GM12878 (cell line): ENCODE measurements around the gene VWA8. TPM values are rescaled to one million over a fixed set of nuclear protein-coding genes. Genes with fewer than 3 reads are reported as not detected.

Experiments
- ATAC-seq: fragments of 200-7000 bp; cut with Tn5 transposase; 3 replicates; pipeline ENCODE4 v1.9.1; 2020; ENCODE audit warnings: mild to moderate bottlenecking, moderate library complexity
- BruUV-seq: library from RNA; stranded (reverse); fragments of 400-500 nt; replicated peaks from 2 replicates; lab custom pipeline; 2021; lab: Mats Ljungman, UMichigan
- CTCF ChIA-PET: fragments of 300-600 bp; sonication (Branson Sonifier 250); formaldehyde crosslinking; extraction: SDS; loops from one replicate; lab custom pipeline; 2021; ENCODE audit warnings: inconsistent platforms; lab: Yijun Ruan, JAX
- POLR2A ChIA-PET: fragments of 350-600 bp; formaldehyde crosslinking; extraction: SDS; loops from one replicate; lab custom pipeline; 2021; ENCODE audit warnings: inconsistent platforms; lab: Charles Lee
- RAD21 ChIA-PET: fragments of 300-600 bp; sonication (Branson Sonifier 250); formaldehyde crosslinking; loops from one replicate; lab custom pipeline; 2023; ENCODE audit warnings: antibody characterized with exemption; ENCODE audit not compliant: unreplicated experiment; lab: Charles Lee
- SMC1A ChIA-PET: fragments of 300-600 bp; sonication (Branson Sonifier 250); formaldehyde crosslinking; loops from one replicate; lab custom pipeline; 2023; ENCODE audit not compliant: unreplicated experiment, uncharacterized antibody; lab: Charles Lee
- DNase-seq: peaks from one replicate; pipeline ENCODE4 v3.0.0-alpha.2; 2011; ENCODE audit warnings: low read depth, low spot score
- FAIRE-seq: peaks from 3 replicates; lab custom pipeline; 2011; peaks lifted over from hg19 to GRCh38; lab: Jason Lieb, UNC
- H2AFZ ChIP-seq: 2 replicates; pipeline ENCODE4 v1.6.0; 2011; ENCODE audit warnings: low read depth, low read length, control low read depth; ENCODE audit not compliant: control insufficient read depth
- H3K27ac ChIP-seq: 2 replicates; pipeline ENCODE4 v1.5.1; 2011; ENCODE audit warnings: control low read depth; ENCODE audit not compliant: control insufficient read depth, insufficient read depth
- H3K27me3 ChIP-seq, 2 experiments: replicated peaks in 1 of 2; 2 replicates each; pipeline versions ENCODE4 v1.6.0 to v1.6.1; 2011; ENCODE audit warnings: low read length in 1 of 2; ENCODE audit not compliant: control insufficient read depth in 2 of 2, insufficient read depth in 2 of 2
- H3K36me3 ChIP-seq, 2 experiments: 2 replicates each; pipeline ENCODE4 v1.5.1; 2011; ENCODE audit warnings: low read length in 1 of 2; ENCODE audit not compliant: control insufficient read depth in 2 of 2, insufficient read depth in 2 of 2
- H3K4me1 ChIP-seq: 2 replicates; pipeline ENCODE4 v1.6.1; 2011; ENCODE audit warnings: mild to moderate bottlenecking, low read length, moderate library complexity, mixed read lengths; ENCODE audit not compliant: control insufficient read depth, insufficient read depth
- H3K4me2 ChIP-seq: 2 replicates; pipeline ENCODE4 v1.6.0; 2011; ENCODE audit warnings: control low read depth; ENCODE audit not compliant: control insufficient read depth, insufficient read depth
- H3K4me3 ChIP-seq: fragments of 200-600 bp; sonication (generic); 2 replicates; pipeline ENCODE4 v1.5.1; 2016
- H3K79me2 ChIP-seq: 2 replicates; pipeline ENCODE4 v1.6.0; 2011; ENCODE audit warnings: low read length; ENCODE audit not compliant: control insufficient read depth, insufficient read depth
- H3K9ac ChIP-seq: 2 replicates; pipeline ENCODE4 v1.8.0; 2011; ENCODE audit warnings: low read length, control low read depth, mixed read lengths; ENCODE audit not compliant: control insufficient read depth, insufficient read depth
- H3K9me3 ChIP-seq: replicated peaks from 3 replicates; pipeline ENCODE4 v1.5.1; 2011; ENCODE audit warnings: mild to moderate bottlenecking, low read length; ENCODE audit not compliant: control insufficient read depth, insufficient read depth
- H4K20me1 ChIP-seq: 2 replicates; pipeline ENCODE4 v1.6.0; 2011; ENCODE audit not compliant: control insufficient read depth, insufficient read depth
- BHLHE40 ChIP-seq, 2 experiments: fragments of 450-650 bp in 1 of 2; IDR thresholded peaks; 2 replicates each; pipeline ENCODE4 v1.6.1; 2011 to 2017; ENCODE audit warnings: low read depth in 2 of 2, borderline replicate concordance in 1 of 2, improper control_type of control experiment in 1 of 2, low read length in 1 of 2, mild to moderate bottlenecking in 1 of 2
- CHD2 ChIP-seq: IDR thresholded peaks from 2 replicates; pipeline ENCODE4 v1.6.1; 2011; ENCODE audit warnings: low read depth, low read length, improper control_type of control experiment, borderline replicate concordance
- CHD4 ChIP-seq: fragments of 200-600 bp; sonication (generic); IDR thresholded peaks from 2 replicates; pipeline ENCODE4 v1.6.1; 2016; ENCODE audit warnings: mild to moderate bottlenecking
- JUND ChIP-seq: IDR thresholded peaks from 2 replicates; pipeline ENCODE4 v1.6.1; 2012; ENCODE audit warnings: low read depth, mild to moderate bottlenecking, low read length, improper control_type of control experiment, moderate library complexity
- KDM1A ChIP-seq: fragments of 200-600 bp; sonication (generic); IDR thresholded peaks from 2 replicates; pipeline ENCODE4 v1.6.1; 2016; ENCODE audit warnings: borderline replicate concordance
- LARP7 ChIP-seq: fragments of 450-650 bp; IDR thresholded peaks from 2 replicates; pipeline ENCODE4 v1.6.1; 2017; ENCODE audit warnings: mild to moderate bottlenecking
- MTA3 ChIP-seq: IDR thresholded peaks from 2 replicates; pipeline ENCODE4 v1.6.1; 2012; ENCODE audit warnings: low read length, inconsistent platforms, borderline replicate concordance
- NBN ChIP-seq: fragments of 450-650 bp; IDR thresholded peaks from 2 replicates; pipeline ENCODE4 v1.6.1; 2016
- POLR2A ChIP-seq: IDR thresholded peaks from 2 replicates; pipeline ENCODE4 v1.6.1; 2011; ENCODE audit warnings: low read depth, mild to moderate bottlenecking, low read length
- SIX5 ChIP-seq: IDR thresholded peaks from 2 replicates; pipeline ENCODE4 v1.6.1; 2011; ENCODE audit warnings: mild to moderate bottlenecking, low read depth, low read length, moderate library complexity; ENCODE audit not compliant: severe bottlenecking
- TCF12 ChIP-seq: IDR thresholded peaks from 2 replicates; pipeline ENCODE4 v1.6.1; 2011; ENCODE audit warnings: low read depth, mild to moderate bottlenecking, low read length
- WRNIP1 ChIP-seq: IDR thresholded peaks from 2 replicates; pipeline ENCODE4 v1.6.1; 2011; ENCODE audit warnings: low read depth, low read length, improper control_type of control experiment, borderline replicate concordance
- ZNF207 ChIP-seq: fragments of 450-650 bp; IDR thresholded peaks from 2 replicates; pipeline ENCODE4 v1.6.1; 2014; ENCODE audit warnings: antibody characterized with exemption, mild to moderate bottlenecking, borderline replicate concordance
- ZSCAN29 ChIP-seq: fragments of 450-650 bp; IDR thresholded peaks from 2 replicates; pipeline ENCODE4 v1.6.1; 2017; ENCODE audit warnings: mild to moderate bottlenecking, moderate library complexity
- WGBS: methylation state at CpG from one replicate; pipeline ENCODE4 v1.1.6; 2016; ENCODE audit warnings: low lambda C conversion rate; ENCODE audit not compliant: insufficient replicate concordance, insufficient coverage; ENCODE audit errors: missing lambda C conversion rate; 5-methylcytosine and 5-hydroxymethylcytosine counted together
- in situ Hi-C: fragments of 300-500 bp; cut with MboI; formaldehyde crosslinking; loops from 9 replicates; pipeline ENCODE4 v1.14.3; 2018; ENCODE audit warnings: mixed read lengths
- intact Hi-C: fragments of 100-400 bp; cut with micrococcal nuclease; formaldehyde crosslinking; loops from one replicate; pipeline ENCODE4 v1.14.2; 2022; ENCODE audit not compliant: unreplicated experiment
- polyA plus RNA-seq, 11 experiments: library from polyadenylated mRNA; depleted of rRNA in 4 of 11; unstranded in 6 of 11; stranded (reverse) in 5 of 11; fragments of >200 nt; fragmentation: Nextera tagmentation in 4 of 11; fragmentation: Illumina TruSeq in 1 of 11; extraction: Ambion mirVana in 4 of 11; extraction: Trizol in 1 of 11; gene quantifications; 1 replicate in 1 of 11; 2 replicates in 10 of 11; pipeline versions ENCODE4 v1.2.1 to v1.2.3, GENCODE V29; 2011 to 2016; ENCODE audit warnings: inconsistent platforms in 2 of 11, missing spikeins in 2 of 11, low read depth in 1 of 11
- total RNA-seq, 4 experiments: library from RNA; depleted of rRNA in 3 of 4; stranded (reverse); fragments of >200 nt in 3 of 4; fragmentation: Illumina TruSeq in 1 of 4; extraction: Trizol in 1 of 4; gene quantifications; 2 replicates each; pipeline versions ENCODE4 v1.2.1 to v1.2.3, GENCODE V29; 2013 to 2021
- TF ChIP-seq, protein P1 (sequence below): IDR thresholded peaks from 2 replicates; pipeline ENCODE4 v1.6.1; 2012; ENCODE audit warnings: mild to moderate bottlenecking, low read depth, low read length
- TF ChIP-seq, protein P2 (sequence below): IDR thresholded peaks from 2 replicates; pipeline ENCODE4 v1.6.1; 2011; ENCODE audit warnings: low read depth, low read length, improper control_type of control experiment, borderline replicate concordance
- TF ChIP-seq, protein P3 (sequence below): fragments of 450-650 bp; formaldehyde crosslinking; IDR thresholded peaks from 2 replicates; pipeline ENCODE4 v1.4.0; 2022; ENCODE audit warnings: mild to moderate bottlenecking, moderate library complexity

The VWA8 gene
- total and polyA plus RNA-seq, 10 of the 15 experiments (the other 5 are each of a cell fraction or from before 2014, with no cell fraction given), result 3.0 to 21.8 (median 13.5) TPM

DNA sequence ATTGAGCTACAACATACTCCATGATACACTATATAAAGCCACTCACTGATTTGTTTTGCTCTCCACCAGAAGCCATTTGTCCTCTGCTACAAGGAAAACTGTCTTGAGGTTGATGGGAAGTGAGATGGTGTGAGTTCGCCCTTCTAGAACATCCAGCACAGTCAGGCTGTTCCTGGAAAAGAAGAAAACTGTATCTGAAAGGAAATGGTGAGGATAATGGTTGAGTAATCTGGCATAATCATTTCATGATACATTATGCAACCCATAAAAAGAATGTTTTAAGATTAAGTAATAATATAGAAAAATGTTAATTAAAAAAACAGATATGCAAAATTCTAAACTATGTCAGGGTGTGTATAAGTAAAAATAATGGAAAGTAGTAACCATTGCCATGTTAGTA, 269.6 kb downstream of the VWA8 start (continued):
- TF ChIP-seq, protein P1, sequence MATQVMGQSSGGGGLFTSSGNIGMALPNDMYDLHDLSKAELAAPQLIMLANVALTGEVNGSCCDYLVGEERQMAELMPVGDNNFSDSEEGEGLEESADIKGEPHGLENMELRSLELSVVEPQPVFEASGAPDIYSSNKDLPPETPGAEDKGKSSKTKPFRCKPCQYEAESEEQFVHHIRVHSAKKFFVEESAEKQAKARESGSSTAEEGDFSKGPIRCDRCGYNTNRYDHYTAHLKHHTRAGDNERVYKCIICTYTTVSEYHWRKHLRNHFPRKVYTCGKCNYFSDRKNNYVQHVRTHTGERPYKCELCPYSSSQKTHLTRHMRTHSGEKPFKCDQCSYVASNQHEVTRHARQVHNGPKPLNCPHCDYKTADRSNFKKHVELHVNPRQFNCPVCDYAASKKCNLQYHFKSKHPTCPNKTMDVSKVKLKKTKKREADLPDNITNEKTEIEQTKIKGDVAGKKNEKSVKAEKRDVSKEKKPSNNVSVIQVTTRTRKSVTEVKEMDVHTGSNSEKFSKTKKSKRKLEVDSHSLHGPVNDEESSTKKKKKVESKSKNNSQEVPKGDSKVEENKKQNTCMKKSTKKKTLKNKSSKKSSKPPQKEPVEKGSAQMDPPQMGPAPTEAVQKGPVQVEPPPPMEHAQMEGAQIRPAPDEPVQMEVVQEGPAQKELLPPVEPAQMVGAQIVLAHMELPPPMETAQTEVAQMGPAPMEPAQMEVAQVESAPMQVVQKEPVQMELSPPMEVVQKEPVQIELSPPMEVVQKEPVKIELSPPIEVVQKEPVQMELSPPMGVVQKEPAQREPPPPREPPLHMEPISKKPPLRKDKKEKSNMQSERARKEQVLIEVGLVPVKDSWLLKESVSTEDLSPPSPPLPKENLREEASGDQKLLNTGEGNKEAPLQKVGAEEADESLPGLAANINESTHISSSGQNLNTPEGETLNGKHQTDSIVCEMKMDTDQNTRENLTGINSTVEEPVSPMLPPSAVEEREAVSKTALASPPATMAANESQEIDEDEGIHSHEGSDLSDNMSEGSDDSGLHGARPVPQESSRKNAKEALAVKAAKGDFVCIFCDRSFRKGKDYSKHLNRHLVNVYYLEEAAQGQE, result no peak

DNA sequence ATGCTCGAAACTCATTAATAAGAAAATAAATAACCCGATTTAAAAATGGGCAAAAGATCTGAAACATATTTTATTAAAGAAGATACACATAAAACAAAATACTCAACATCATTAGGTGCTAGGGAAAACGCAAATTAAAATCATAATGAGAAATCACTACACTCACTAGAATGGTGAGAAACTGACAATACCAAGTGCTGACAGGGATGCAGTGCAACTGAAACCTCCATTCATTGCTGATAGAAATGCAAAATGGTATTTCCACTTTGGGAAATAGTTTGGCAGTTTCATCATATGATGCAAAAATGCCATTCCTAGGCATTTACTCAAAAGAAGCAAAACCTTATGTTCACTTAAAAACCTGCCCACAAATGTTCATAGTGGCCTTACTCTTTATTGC, 278.1 kb downstream of the VWA8 start:
- H3K27me3 ChIP-seq, result no peaks in the 10 kb centered on the region
- H3K4me2 ChIP-seq, result no peak overlapping the region
- ChIA-PET RAD21 (no interaction called here), CTCF (interaction anchor here (1.6 kb wide), 1 partner anchor 15 kb away, joined by 3 read pairs; no protein-coding TSS in a partner anchor), POLR2A (no interaction called here), SMC1A (no interaction called here)
- intact Hi-C loops, result no loop called here
- H4K20me1 ChIP-seq, result no peaks in the 10 kb centered on the region
- no peaks in the 10 kb centered on the region for H3K9me3 ChIP-seq
- FAIRE-seq, result no peak
- H3K36me3 ChIP-seq, result no peaks in the 10 kb centered on the region; a peak in 1 of 4 replicates
- no peak for ATAC-seq
- no peak overlapping the region for H3K4me3 ChIP-seq
- no peak overlapping the region for H2AFZ ChIP-seq
- DNase-seq, result no peak
- in situ Hi-C loops, result no loop called here
- 100% methylated on average over 3 of the region's 3 CpGs for WGBS
- no peak overlapping the region for H3K27ac ChIP-seq
- H3K9ac ChIP-seq, result no peak overlapping the region
- H3K4me1 ChIP-seq, result peaks cover 7% of the 10 kb centered on the region; the same call in 1 of the 2 replicates
- no TSS peak for BruUV-seq
- H3K79me2 ChIP-seq, result no peaks in the 10 kb centered on the region
- no peak for TF ChIP-seq WRNIP1
- no peak for TF ChIP-seq POLR2A
- TF ChIP-seq CHD4, result no peak
- no peak for TF ChIP-seq NBN
- TF ChIP-seq, protein P2, sequence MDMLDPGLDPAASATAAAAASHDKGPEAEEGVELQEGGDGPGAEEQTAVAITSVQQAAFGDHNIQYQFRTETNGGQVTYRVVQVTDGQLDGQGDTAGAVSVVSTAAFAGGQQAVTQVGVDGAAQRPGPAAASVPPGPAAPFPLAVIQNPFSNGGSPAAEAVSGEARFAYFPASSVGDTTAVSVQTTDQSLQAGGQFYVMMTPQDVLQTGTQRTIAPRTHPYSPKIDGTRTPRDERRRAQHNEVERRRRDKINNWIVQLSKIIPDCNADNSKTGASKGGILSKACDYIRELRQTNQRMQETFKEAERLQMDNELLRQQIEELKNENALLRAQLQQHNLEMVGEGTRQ, result no peak
- no peak for TF ChIP-seq JUND
- no peak for TF ChIP-seq BHLHE40 (IDR thresholded peaks at IDR 0.05; ENCODE audit: borderline replicate concordance in 1 of 2, low read depth in 2 of 2, low read length in 1 of 2)
- TF ChIP-seq KDM1A, result no peak
- no peak for TF ChIP-seq CHD2
- no peak for TF ChIP-seq SIX5
- no peak for TF ChIP-seq ZNF207
- no peak for TF ChIP-seq LARP7
- TF ChIP-seq, protein P3, sequence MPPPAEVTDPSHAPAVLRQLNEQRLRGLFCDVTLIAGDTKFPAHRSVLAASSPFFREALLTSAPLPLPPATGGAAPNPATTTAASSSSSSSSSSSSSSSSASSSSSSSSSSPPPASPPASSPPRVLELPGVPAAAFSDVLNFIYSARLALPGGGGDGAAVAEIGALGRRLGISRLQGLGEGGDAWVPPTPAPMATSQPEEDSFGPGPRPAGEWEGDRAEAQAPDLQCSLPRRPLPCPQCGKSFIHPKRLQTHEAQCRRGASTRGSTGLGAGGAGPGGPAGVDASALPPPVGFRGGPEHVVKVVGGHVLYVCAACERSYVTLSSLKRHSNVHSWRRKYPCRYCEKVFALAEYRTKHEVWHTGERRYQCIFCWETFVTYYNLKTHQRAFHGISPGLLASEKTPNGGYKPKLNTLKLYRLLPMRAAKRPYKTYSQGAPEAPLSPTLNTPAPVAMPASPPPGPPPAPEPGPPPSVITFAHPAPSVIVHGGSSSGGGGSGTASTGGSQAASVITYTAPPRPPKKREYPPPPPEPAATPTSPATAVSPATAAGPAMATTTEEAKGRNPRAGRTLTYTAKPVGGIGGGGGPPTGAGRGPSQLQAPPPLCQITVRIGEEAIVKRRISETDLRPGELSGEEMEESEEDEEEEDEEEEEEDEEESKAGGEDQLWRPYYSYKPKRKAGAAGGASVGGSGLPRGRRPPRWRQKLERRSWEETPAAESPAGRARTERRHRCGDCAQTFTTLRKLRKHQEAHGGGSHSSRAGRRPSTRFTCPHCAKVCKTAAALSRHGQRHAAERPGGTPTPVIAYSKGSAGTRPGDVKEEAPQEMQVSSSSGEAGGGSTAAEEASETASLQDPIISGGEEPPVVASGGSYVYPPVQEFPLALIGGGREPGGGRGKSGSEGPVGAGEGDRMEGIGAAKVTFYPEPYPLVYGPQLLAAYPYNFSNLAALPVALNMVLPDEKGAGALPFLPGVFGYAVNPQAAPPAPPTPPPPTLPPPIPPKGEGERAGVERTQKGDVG, result no peak
- no peak for TF ChIP-seq ZSCAN29
- TF ChIP-seq TCF12, result no peak
- TF ChIP-seq MTA3, result no peak
